NT2/D1 (cell line): ENCODE data around the gene TMEM14B.
A peak's percentile ranks its signal among the peaks of the same experiment; 100 is the strongest.

ENCODE experiments used
- DNase-seq: peaks from one replicate; pipeline ENCODE4 v3.0.0-alpha.2; 2011; ENCODE audit warnings: low read depth, low spot score
- H3K27me3 ChIP-seq: 2 replicates; pipeline ENCODE4 v1.6.0; 2011; ENCODE audit warnings: mild to moderate bottlenecking; ENCODE audit not compliant: insufficient read length, insufficient read depth
- H3K36me3 ChIP-seq: 2 replicates; pipeline ENCODE4 v1.6.1; 2011; ENCODE audit warnings: mild to moderate bottlenecking, low read length, mixed read lengths; ENCODE audit not compliant: insufficient read depth, insufficient read length
- H3K4me1 ChIP-seq: 2 replicates; pipeline ENCODE4 v1.5.1; 2011; ENCODE audit not compliant: insufficient read depth, insufficient read length
- H3K4me3 ChIP-seq: 2 replicates; pipeline ENCODE4 v1.5.1; 2011; ENCODE audit warnings: low read depth; ENCODE audit not compliant: insufficient read length
- H3K9ac ChIP-seq: 2 replicates; pipeline ENCODE4 v1.6.0; 2011; ENCODE audit warnings: low read depth; ENCODE audit not compliant: insufficient read length
- H3K9me3 ChIP-seq: 2 replicates; pipeline ENCODE4 v1.5.1; 2011; ENCODE audit warnings: mild to moderate bottlenecking, low read length; ENCODE audit not compliant: insufficient read depth
- SUZ12 ChIP-seq: IDR thresholded peaks from 2 replicates; pipeline ENCODE4 v1.6.1; 2011; ENCODE audit not compliant: insufficient read length, insufficient read depth; ENCODE audit errors: extremely low read depth
- YY1 ChIP-seq: IDR thresholded peaks from 2 replicates; pipeline ENCODE4 v1.6.1; 2011; ENCODE audit not compliant: insufficient read length, insufficient read depth
- ZNF274 ChIP-seq: IDR thresholded peaks from 2 replicates; pipeline ENCODE4 v1.6.1; 2011; ENCODE audit warnings: mild to moderate bottlenecking, low read depth, low read length

Gene TMEM14B

GRCh38 chr6:10721850-10722569 is 25.6 kb upstream of the TMEM14B start:
- TF ChIP-seq SUZ12: no peak
- TF ChIP-seq ZNF274: no peak
- no peak for TF ChIP-seq YY1
- Histone ChIP-seq H3K27me3 (no peaks in the 10 kb centered on the region), H3K9ac (peak overlapping the region; percentile 70), H3K36me3 (peaks cover 24% of the 10 kb centered on the region), H3K9me3 (peaks cover 28% of the 10 kb centered on the region), H3K4me3 (peak overlapping the region; percentile 70), H3K4me1 (no peaks in the 10 kb centered on the region)
- DNase-seq: no peak

- DNase-seq: no peak
- TF ChIP-seq SUZ12 (no peak), ZNF274 (no peak), YY1 (no peak)
Measured at GRCh38 chr6:10722570-10722819, 25.1 kb upstream of the TMEM14B start.

GRCh38 chr6:10722820-10723566 is 24.6 kb upstream of the TMEM14B start, which contains the start of gene TMEM14C:
Gene TMEM14C, plus strand, starts transcription at chr6:10723070. Its CDS starts 1,544 bp downstream, at chr6:10724614.
- DNase-seq: peak; percentile 96
- H3K9me3 ChIP-seq: peaks cover 22% of the 10 kb centered on the region
- H3K9ac ChIP-seq: peak within 1 kb of the TSS; percentile 71
- H3K27me3 ChIP-seq: no peaks in the 10 kb centered on the region
- no peaks in the 10 kb centered on the region for H3K4me1 ChIP-seq
- TF ChIP-seq YY1: no peak
- no peak for TF ChIP-seq SUZ12
- no peak for TF ChIP-seq ZNF274
- peaks cover 33% of the 10 kb centered on the region for H3K36me3 ChIP-seq
- H3K4me3 ChIP-seq: peak within 1 kb of the TSS; percentile 70

More at GRCh38 chr6:10722570-10722819, 25.1 kb upstream of the TMEM14B start:
- Histone ChIP-seq H3K4me1 (no peaks in the 10 kb centered on the region), H3K36me3 (peaks cover 28% of the 10 kb centered on the region), H3K9ac (peak overlapping the region; percentile 70), H3K9me3 (peaks cover 27% of the 10 kb centered on the region), H3K27me3 (no peaks in the 10 kb centered on the region), H3K4me3 (peak overlapping the region; percentile 70)

- Histone ChIP-seq H3K9ac (peak overlapping the region; percentile 71), H3K4me1 (no peaks in the 10 kb centered on the region), H3K9me3 (peaks cover 16% of the 10 kb centered on the region), H3K27me3 (no peaks in the 10 kb centered on the region), H3K4me3 (peak overlapping the region; percentile 70), H3K36me3 (peaks cover 38% of the 10 kb centered on the region)
- no peak for TF ChIP-seq SUZ12
- TF ChIP-seq YY1: no peak
- no peak for TF ChIP-seq ZNF274
- no peak for DNase-seq
Measured at GRCh38 chr6:10723567-10723881, 24.1 kb upstream of the TMEM14B start.

GRCh38 chr6:10725044-10725443 is 22.6 kb upstream of the TMEM14B start:
- Histone ChIP-seq H3K27me3 (no peaks in the 10 kb centered on the region), H3K36me3 (peaks cover 52% of the 10 kb centered on the region), H3K9ac (no peak overlapping the region), H3K4me3 (no peak overlapping the region), H3K9me3 (peaks cover 3% of the 10 kb centered on the region; the same call in 1 of the 2 replicates), H3K4me1 (no peaks in the 10 kb centered on the region)
- no peak for DNase-seq
- TF ChIP-seq YY1: no peak
- no peak for TF ChIP-seq ZNF274
- no peak for TF ChIP-seq SUZ12

GRCh38 chr6:10725716-10726115 is 21.9 kb upstream of the TMEM14B start:
- peaks cover 3% of the 10 kb centered on the region; the same call in 1 of the 2 replicates for H3K9me3 ChIP-seq
- no peak for DNase-seq
- H3K9ac ChIP-seq: no peak overlapping the region
- H3K4me1 ChIP-seq: no peaks in the 10 kb centered on the region
- H3K4me3 ChIP-seq: no peak overlapping the region
- no peak for TF ChIP-seq YY1
- TF ChIP-seq ZNF274: no peak
- no peak for TF ChIP-seq SUZ12
- no peaks in the 10 kb centered on the region for H3K27me3 ChIP-seq
- H3K36me3 ChIP-seq: peaks cover 58% of the 10 kb centered on the region

GRCh38 chr6:10730254-10730653 is 17.4 kb upstream of the TMEM14B start:
- Histone ChIP-seq H3K9ac (no peak overlapping the region), H3K9me3 (no peaks in the 10 kb centered on the region), H3K27me3 (no peaks in the 10 kb centered on the region), H3K36me3 (peaks cover 75% of the 10 kb centered on the region), H3K4me3 (no peak overlapping the region), H3K4me1 (no peaks in the 10 kb centered on the region)
- no peak for DNase-seq
- no peak for TF ChIP-seq SUZ12
